Neural crest cell (in vitro differentiated cells): Measurements from ENCODE around the gene ILF2. TPM values are rescaled to one million over a fixed set of nuclear protein-coding genes. Genes with fewer than 3 reads are reported as not detected.

Experiments
- DNase-seq: peaks from one replicate; pipeline ENCODE4 v3.0.0; 2021; ENCODE audit warnings: low read depth, mixed read lengths, low spot score
- H3K27ac Mint-ChIP-seq: one replicate; pipeline ENCODE4 v1.8.0; 2021; ENCODE audit warnings: mild to moderate bottlenecking, mixed read lengths; ENCODE audit not compliant: unreplicated experiment
- H3K27me3 Mint-ChIP-seq: 2 replicates; pipeline ENCODE4 v1.8.0; 2021; ENCODE audit warnings: low read depth, mild to moderate bottlenecking, mixed read lengths
- H3K36me3 Mint-ChIP-seq: 2 replicates; pipeline ENCODE4 v1.8.0; 2021; ENCODE audit warnings: low read depth, mild to moderate bottlenecking, mixed read lengths
- H3K4me1 Mint-ChIP-seq: 2 replicates; pipeline ENCODE4 v1.8.0; 2021; ENCODE audit warnings: mixed read lengths
- H3K4me3 Mint-ChIP-seq: one replicate; pipeline ENCODE4 v1.8.0; 2021; ENCODE audit warnings: mild to moderate bottlenecking, mixed read lengths
- H3K9me3 Mint-ChIP-seq: 2 replicates; pipeline ENCODE4 v1.8.0; 2021; ENCODE audit warnings: mixed read lengths
- CTCF ChIP-seq: fragments of 200-600 bp; sonication (generic); conservative IDR thresholded peaks from 2 replicates; pipeline ENCODE4 v1.5.0; 2021; ENCODE audit warnings: antibody characterized with exemption, mild to moderate bottlenecking
- microRNA-seq: library from miRNA; unstranded; fragments of <30 nt; microRNA quantifications from one replicate; pipeline ENCODE4, GENCODE V29; 2020
- total RNA-seq: library from RNA; stranded (reverse); gene quantifications from 2 replicates; pipeline ENCODE4 v1.2.1, GENCODE V29; 2021

ILF2 gene
- total RNA-seq, 1 donor from 2014 or later, result 404 TPM

GRCh38 chr1:153614906-153615305, 55.9 kb downstream of the ILF2 start:
- DNase-seq, result no peak
- no peaks in the 10 kb centered on the region for H3K36me3 Mint-ChIP-seq
- H3K27me3 Mint-ChIP-seq, result no peaks in the 10 kb centered on the region
- no peak for TF ChIP-seq CTCF
- H3K9me3 Mint-ChIP-seq, result no peaks in the 10 kb centered on the region
- no peak overlapping the region for H3K27ac Mint-ChIP-seq
- no peak overlapping the region for H3K4me3 Mint-ChIP-seq
- peaks cover 18% of the 10 kb centered on the region for H3K4me1 Mint-ChIP-seq

- Mint-ChIP-seq H3K4me3 (no peak overlapping the region), H3K27ac (peak overlapping the region; percentile 87), H3K4me1 (peaks cover 24% of the 10 kb centered on the region), H3K9me3 (no peaks in the 10 kb centered on the region), H3K27me3 (no peaks in the 10 kb centered on the region), H3K36me3 (no peaks in the 10 kb centered on the region)
- TF ChIP-seq CTCF, result no peak
- no peak for DNase-seq
Observed at GRCh38 chr1:153614189-153614900, 56.4 kb downstream of the ILF2 start.

- no peak for TF ChIP-seq CTCF
- no peak for DNase-seq
- H3K36me3 Mint-ChIP-seq, result no peaks in the 10 kb centered on the region
- H3K27me3 Mint-ChIP-seq, result no peaks in the 10 kb centered on the region
- H3K4me1 Mint-ChIP-seq, result peaks cover 33% of the 10 kb centered on the region
- H3K4me3 Mint-ChIP-seq, result no peak overlapping the region
- no peaks in the 10 kb centered on the region for H3K9me3 Mint-ChIP-seq
- no peak overlapping the region for H3K27ac Mint-ChIP-seq
Observed at GRCh38 chr1:153613406-153613805, 57.4 kb downstream of the ILF2 start.

GRCh38 chr1:153612755-153613331, 58.0 kb downstream of the ILF2 start, which contains the start of gene S100A16:
Gene S100A16, minus strand, starts transcription at chr1:153613137. Its CDS starts 4,986 bp downstream, at chr1:153608151.
- TF ChIP-seq CTCF, result no peak
- peak within 1 kb of the TSS; percentile 89 for H3K27ac Mint-ChIP-seq
- H3K9me3 Mint-ChIP-seq, result no peaks in the 10 kb centered on the region
- DNase-seq, result no peak
- peaks cover 39% of the 10 kb centered on the region for H3K4me1 Mint-ChIP-seq
- no peaks in the 10 kb centered on the region for H3K36me3 Mint-ChIP-seq
- no peak within 1 kb of the TSS for H3K4me3 Mint-ChIP-seq
- H3K27me3 Mint-ChIP-seq, result no peaks in the 10 kb centered on the region

- H3K36me3 Mint-ChIP-seq, result no peaks in the 10 kb centered on the region
- no peak for TF ChIP-seq CTCF
Observed at GRCh38 chr1:153612111-153612754, 58.6 kb downstream of the ILF2 start.

More at GRCh38 chr1:153612111-153612754, 58.6 kb downstream of the ILF2 start:
- Mint-ChIP-seq H3K27ac (peak overlapping the region; percentile 89), H3K27me3 (no peaks in the 10 kb centered on the region), H3K4me1 (peaks cover 42% of the 10 kb centered on the region), H3K4me3 (no peak overlapping the region), H3K9me3 (no peaks in the 10 kb centered on the region)
- DNase-seq, result no peak

Small RNA genes within 50 kb of the gene (microRNA-seq; reads per million reads assigned to microRNA genes)
- not detected for gene MIR8083

Other genes starting within 250 kb of the ILF2 start
- gene S100A7, start 210.3 kb downstream of the ILF2 start, total RNA-seq, result not detected in 2 replicates
- gene S100A6, start 135.0 kb downstream of the ILF2 start, total RNA-seq, result not detected in 2 replicates
- not detected in 2 replicates for gene S100A5, start 130.1 kb downstream of the ILF2 start, total RNA-seq
- 10.3 and 11.7 TPM in 2 replicates for gene S100A4, start 125.2 kb downstream of the ILF2 start, total RNA-seq
- gene S100A3, start 121.7 kb downstream of the ILF2 start, total RNA-seq, result not detected in 2 replicates
- gene S100A2, start 105.1 kb downstream of the ILF2 start, total RNA-seq, result not detected in 2 replicates
- gene S100A16, start 57.9 kb downstream of the ILF2 start, total RNA-seq, result 5.3 and 7.1 TPM in 2 replicates
- gene S100A14, start 54.7 kb downstream of the ILF2 start, total RNA-seq, result not detected in 2 replicates
- gene S100A13, start 43.5 kb downstream of the ILF2 start, total RNA-seq, result 30.2 and 33.7 TPM in 2 replicates
- gene S100A1, start 42.6 kb downstream of the ILF2 start, total RNA-seq, result not detected in 2 replicates
- gene CHTOP, start 36.9 kb downstream of the ILF2 start, total RNA-seq, result 132 and 136 TPM in 2 replicates
- gene SNAPIN, start 12.3 kb downstream of the ILF2 start, total RNA-seq, result 52.8 and 55.4 TPM in 2 replicates
- 0.57 and 0.93 TPM in 2 replicates for gene NPR1, start 7.7 kb upstream of the ILF2 start, total RNA-seq
- 78.4 and 79.2 TPM in 2 replicates for gene INTS3, start 57.1 kb upstream of the ILF2 start, total RNA-seq
- gene SLC27A3, start 104.4 kb upstream of the ILF2 start, total RNA-seq, result 16.8 and 18.1 TPM in 2 replicates